Bone marrow (tissue), 2 donors: ENCODE results near the gene CYBRD1.
"Not testable (repeated sequence)": the region's sequence is repeated elsewhere in the genome, so short reads cannot be mapped to it uniquely, and the experiment has no call there.

Source experiments
- DNase-seq, 2 donors: peaks; one replicate each; lab custom pipeline; 2025; lab: John Stamatoyannopoulos, UW

Gene CYBRD1

GRCh38 chr2:171522052-171522787, at the start of gene CYBRD1:
TSS of gene CYBRD1 (plus strand) at chr2:171522474. CDS start at chr2:171522546, 72 bp downstream.
- peak; percentile 54 to 72 for DNase-seq

DNA sequence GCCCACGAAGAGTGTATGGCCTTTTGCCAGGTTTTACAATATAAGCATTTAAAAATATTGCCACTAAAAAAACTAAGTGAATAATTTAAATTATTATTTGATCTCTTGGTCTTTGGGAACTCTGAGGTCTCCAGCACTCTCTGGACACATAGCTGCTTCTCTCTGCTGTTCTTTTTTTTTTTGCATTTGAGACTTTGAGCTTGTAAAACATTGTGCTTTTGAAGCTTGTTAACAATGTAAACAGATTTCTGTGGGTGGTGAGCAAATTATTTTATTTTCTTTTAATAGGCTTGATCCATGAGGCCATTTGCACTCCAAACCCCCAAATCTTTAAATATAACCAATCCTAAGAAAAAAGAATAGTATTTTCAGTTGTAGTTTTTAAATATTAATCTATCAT, 46.3 kb upstream of the CYBRD1 start:
- DNase-seq = no peak

DNA sequence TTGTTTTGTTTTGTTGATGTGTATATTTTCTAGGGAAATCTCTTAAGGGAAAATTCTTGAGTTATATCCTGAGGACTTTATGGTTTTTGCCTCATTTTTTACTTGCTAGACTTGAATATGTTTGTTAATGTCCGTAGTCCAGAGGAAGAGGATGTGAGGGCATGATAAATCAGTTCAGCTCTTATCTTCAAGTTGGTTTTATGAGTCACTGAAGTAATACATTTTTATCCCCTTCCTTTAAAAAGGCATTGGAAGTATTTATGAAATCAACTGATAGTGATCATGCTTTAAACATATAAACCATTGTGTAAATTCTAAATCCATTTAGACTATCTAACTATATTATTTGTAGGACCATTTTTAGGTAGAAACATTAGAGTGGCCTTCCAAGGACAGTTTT, 43.9 kb upstream of the CYBRD1 start:
- DNase-seq = no peak

- DNase-seq = no peak
Measured at GRCh38 chr2:171479154-171479814, 43.0 kb upstream of the CYBRD1 start.

DNA sequence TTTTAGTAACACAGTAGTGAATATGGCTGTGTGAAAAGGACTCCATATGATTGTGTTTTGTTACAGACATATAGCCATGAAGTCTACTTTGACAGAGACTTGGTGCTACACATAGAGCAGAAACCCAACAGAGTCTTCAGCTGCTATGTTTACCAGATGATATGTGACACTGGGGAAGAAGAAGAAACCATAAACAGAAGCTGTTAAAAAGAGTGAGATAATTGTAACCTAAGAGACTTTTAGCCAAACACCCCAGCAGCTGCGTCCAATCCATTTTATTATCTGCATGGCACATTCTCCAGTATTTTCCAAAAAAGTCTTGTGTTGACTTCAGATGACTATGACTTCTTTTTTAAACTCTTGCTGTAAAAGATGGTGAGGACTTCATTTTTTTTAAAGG, 41.4 kb upstream of the CYBRD1 start:
- no peak for DNase-seq

DNA sequence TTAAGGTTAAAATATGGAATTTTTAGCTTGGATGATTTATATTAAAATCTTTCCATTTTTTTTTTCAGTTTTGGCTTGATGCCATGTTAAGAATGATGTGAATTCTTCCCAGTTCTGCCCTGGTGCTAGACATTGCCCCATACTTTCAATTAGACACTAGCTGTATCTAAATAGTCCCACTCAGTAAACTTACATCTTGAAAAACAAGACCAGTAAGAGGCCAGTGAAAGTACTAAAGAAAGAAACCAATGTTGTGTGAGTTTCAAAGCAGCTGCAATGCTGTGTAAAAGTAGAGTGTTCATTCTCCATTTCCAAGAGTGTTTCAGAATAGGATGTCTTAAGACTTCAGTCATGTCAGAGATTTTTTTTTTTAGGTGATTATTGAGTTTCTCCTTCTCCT, 40.0 kb upstream of the CYBRD1 start:
- DNase-seq = no peak

DNA sequence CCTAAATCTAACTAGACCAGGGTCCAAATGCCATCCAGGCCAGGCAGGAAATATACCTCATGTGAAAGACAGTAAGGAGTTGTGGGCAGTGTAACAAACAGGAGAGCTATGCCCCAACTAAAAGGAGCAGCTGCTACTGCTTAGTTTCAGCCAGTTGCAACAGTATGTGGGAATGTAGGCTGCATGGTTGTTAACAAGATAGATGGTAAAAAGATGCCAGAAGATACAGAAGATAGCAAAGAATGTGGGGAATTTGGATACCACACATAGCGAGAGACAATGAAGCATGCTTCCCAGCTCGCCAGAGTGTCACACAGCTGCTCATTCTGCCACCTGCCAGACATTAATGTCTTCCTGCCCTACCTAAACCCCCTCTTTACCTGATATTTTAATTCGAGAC, 39.4 kb upstream of the CYBRD1 start:
- no peak for DNase-seq

DNA sequence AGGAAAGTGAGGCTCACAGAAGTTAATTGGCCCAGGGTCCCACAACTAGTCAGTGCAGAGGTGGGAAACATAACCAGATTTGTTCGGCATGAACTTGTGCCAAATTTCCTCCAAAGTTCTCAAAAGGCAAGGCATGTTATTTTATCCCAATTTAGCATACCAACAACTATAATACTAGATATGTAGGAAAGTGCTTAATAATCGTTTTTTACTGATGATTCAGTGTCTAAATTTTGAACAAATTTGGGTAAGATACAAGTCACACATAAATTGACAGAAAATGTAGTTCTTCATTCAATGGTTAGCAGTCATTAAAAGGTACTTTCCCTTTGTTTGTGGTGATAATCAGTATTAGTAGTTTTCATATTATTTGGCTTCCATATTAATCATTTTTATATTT, 38.5 kb upstream of the CYBRD1 start:
- DNase-seq = no peak

DNA sequence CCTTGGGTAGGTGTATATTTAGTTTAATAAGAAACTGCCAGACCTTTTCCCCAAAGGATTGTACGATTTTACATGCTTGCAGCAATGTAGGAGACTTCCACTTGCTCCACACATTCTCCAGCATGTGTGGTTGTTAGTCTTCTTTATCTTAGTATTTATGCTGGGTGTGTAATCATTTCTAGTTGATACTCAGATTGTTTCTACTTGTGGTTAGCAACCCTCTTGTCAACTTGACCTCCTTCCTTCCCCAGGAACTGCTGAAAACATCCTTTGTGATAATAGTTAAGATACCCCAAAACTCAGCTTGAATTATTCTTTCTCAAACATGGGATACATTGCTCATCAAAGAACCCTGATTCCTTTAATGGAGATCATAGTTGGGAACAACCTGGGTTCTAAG, 37.2 kb upstream of the CYBRD1 start:
- no peak for DNase-seq

DNA sequence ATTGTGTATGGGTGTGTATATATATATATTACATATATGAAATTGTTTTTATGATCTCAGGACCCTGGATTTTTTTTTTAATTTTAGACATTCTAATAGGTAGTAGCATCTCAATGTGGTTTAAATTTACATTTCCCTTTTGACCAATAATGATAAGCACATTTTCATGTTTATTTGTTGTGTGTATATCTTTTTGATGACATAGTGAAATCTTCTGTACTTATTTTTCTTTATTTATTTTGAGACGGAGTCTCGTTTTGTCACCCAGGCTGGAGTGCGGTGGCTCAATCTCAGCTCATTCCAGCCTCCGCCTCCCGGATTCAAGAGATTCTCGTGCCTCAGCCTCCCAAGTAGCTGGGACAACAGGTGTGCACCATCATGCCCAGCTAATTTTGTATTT, 35.1 kb upstream of the CYBRD1 start:
- no peak for DNase-seq

- DNase-seq = no peak
Measured at GRCh38 chr2:171487803-171488259, 34.4 kb upstream of the CYBRD1 start.

DNA sequence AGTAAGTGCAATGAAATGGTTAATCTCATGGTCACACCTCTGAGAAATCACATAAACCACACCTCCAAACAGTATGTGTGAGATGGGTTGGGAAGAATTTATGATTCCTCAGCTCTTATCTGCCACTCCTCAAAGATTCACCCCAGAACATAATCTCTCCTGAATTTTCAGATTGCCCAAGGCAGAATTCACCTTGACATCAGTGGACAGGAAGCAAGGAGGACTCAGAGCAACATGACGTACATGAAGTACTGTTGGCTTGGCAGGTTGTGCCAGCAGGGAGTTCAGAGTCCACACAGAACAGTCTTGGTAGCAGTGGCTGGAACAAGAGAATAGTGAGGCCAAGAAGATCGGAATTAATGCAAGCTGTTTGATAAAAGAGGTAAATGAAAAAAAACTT, 31.7 kb upstream of the CYBRD1 start:
- no peak for DNase-seq

- DNase-seq = no peak
Measured at GRCh38 chr2:171491292-171491691, 31.0 kb upstream of the CYBRD1 start.

DNA sequence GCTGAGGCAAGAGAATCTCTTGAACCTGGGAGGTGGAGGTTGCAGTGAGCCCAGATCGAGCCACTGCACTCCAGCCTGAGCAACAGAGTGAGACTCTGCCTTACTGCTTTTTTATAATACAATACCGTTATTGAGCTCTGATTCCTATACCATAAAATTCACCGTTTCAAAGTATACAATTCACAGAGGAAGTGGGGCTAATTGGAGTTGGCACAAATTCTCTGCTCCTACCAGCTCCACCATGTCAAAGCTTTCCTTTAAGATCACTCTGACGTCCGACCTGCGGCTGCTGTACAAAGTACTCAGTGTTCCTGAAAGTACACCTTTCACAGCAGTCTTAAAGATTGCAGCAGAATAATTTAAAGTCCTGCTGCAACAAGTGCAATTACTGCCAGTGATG, 29.6 kb upstream of the CYBRD1 start:
- no peak for DNase-seq

DNA sequence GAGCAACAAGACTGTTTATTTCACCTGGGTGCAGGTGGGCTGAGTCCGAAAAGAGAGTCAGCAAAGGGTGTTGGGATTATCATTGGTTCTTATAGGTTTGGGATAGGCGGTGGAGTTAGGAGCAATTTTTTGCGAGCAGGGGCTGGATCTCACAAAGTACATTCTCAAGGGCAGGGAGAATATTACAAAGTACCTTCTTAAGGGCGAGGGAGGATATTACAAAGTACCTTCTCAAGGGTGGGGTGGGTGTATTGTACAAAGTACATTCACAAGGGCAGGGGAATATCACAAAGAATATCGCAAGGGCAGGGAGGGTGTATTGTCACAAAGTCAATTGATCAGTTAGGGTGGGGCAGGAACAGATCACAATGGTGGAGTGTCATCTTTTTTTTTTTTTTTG, 24.6 kb upstream of the CYBRD1 start:
- not testable (repeated sequence) for DNase-seq

DNA sequence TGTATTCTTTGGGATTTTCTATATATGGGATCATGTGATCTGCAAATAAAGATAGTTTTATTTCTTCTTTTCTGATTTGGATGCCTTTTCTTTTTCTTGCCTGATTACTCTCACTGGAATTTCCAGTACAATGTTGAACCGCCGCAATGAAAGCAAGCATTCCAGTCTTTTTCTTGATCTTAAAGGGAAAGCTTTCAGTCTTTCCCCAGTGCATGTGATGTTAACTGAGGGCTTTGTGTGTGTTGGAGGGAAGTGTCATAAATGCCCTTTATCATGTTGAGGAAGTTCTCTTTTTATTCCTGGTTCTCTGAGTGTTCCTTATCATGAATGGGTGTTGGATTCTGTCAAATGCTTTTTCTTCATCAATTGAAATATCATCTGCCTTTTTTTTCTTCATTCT, 16.9 kb upstream of the CYBRD1 start:
- no peak for DNase-seq

DNA sequence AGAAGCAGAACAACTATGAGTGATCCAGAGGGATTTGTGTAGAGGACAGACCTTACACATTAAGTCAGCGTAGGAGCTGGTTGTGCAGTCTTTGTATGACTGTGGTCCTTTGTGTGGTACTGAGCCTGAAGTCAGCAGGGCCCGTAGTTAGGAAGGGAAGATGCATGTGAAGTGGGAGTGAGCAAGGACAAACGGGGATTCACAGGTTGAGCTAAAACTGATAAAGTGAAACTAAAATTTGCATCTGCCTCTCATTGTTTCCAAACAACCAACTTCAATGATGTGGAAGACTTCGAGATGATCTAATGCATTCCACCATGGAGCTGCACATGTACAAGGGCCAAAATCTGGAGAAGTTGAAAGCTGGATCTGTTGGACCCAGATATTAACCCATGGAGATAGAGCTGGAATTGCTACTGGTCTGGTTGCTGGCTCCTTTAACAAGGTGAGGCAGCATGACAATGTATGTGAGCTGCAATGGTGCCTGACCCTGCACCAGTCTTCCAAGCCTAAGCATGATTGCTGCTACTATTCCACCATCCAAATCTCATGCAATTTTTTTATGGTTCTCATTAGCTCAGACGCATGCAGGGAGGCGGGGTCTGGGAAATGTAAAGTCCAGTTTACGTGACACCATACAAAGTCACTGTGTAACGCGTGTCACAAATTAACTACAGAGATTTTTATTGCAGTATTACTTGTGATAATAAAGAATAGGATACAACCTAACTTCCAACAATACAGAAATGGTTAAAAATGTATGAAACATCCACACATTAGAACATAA, 12.1 kb upstream of the CYBRD1 start:
- no peak for DNase-seq

- no peak for DNase-seq
Measured at GRCh38 chr2:171512014-171512413, 10.3 kb upstream of the CYBRD1 start.

GRCh38 chr2:171512683-171513195, 9.5 kb upstream of the CYBRD1 start:
- no peak for DNase-seq

- DNase-seq = peak in 1 of 2 donors; percentile 29
Measured at GRCh38 chr2:171513719-171514160, 8.5 kb upstream of the CYBRD1 start.

GRCh38 chr2:171514908-171515582, 7.2 kb upstream of the CYBRD1 start:
- no peak for DNase-seq
